Neuronal stem cell (in vitro differentiated cells): Measurements from ENCODE around the gene IRGC.

Experiments
- DNase-seq: peaks from one replicate; pipeline ENCODE4 v3.0.0-alpha.2; 2013; ENCODE audit warnings: low spot score
- H2AFZ ChIP-seq: one replicate; pipeline ENCODE4 v1.6.1; 2013; ENCODE audit warnings: mild to moderate bottlenecking, low read length, inconsistent platforms
- H2AK5ac ChIP-seq: 2 replicates; pipeline ENCODE4 v1.6.1; 2013; ENCODE audit warnings: low read depth, mild to moderate bottlenecking, inconsistent platforms, low read length, moderate library complexity, mixed read lengths
- H2BK120ac ChIP-seq: 2 replicates; pipeline ENCODE4 v1.6.1; 2013; ENCODE audit warnings: low read depth, mild to moderate bottlenecking, inconsistent platforms, low read length, moderate library complexity, mixed read lengths
- H2BK12ac ChIP-seq: one replicate; pipeline ENCODE4 v1.6.1; 2013; ENCODE audit warnings: low read length, inconsistent platforms
- H2BK15ac ChIP-seq: 2 replicates; pipeline ENCODE4 v1.6.1; 2013; ENCODE audit warnings: mild to moderate bottlenecking, low read length, inconsistent platforms, mixed read lengths
- H2BK5ac ChIP-seq: one replicate; pipeline ENCODE4 v1.6.1; 2013; ENCODE audit warnings: inconsistent platforms, mild to moderate bottlenecking, low read length, moderate library complexity
- H3K14ac ChIP-seq: one replicate; pipeline ENCODE4 v1.6.1; 2013; ENCODE audit warnings: low read length, inconsistent platforms
- H3K18ac ChIP-seq: 2 replicates; pipeline ENCODE4 v1.6.1; 2013; ENCODE audit warnings: low read length, inconsistent platforms
- H3K23ac ChIP-seq: 2 replicates; pipeline ENCODE4 v1.6.1; 2013; ENCODE audit warnings: low read depth, mild to moderate bottlenecking, mixed read lengths, low read length, inconsistent platforms; ENCODE audit not compliant: poor library complexity
- H3K27ac ChIP-seq: replicated peaks from 3 replicates; pipeline ENCODE4 v1.5.1; 2013; ENCODE audit warnings: low read length, inconsistent platforms
- H3K27me3 ChIP-seq, 3 experiments: 2 replicates each; pipeline ENCODE4 v1.6.1; 2013; ENCODE audit warnings: low read length in 3 of 3, mild to moderate bottlenecking in 2 of 3, inconsistent platforms in 1 of 3, low read depth in 1 of 3, mixed read lengths in 1 of 3, moderate library complexity in 1 of 3; ENCODE audit not compliant: control insufficient read depth in 3 of 3, insufficient read depth in 3 of 3
- H3K36me3 ChIP-seq, 2 donors: replicated peaks in 1 of 2; 2 replicates each; pipeline ENCODE4 v1.6.1; 2013; ENCODE audit warnings: low read length in 2 of 2; ENCODE audit not compliant: control insufficient read depth in 2 of 2, insufficient read depth in 2 of 2
- H3K4ac ChIP-seq: 2 replicates; pipeline ENCODE4 v1.6.1; 2013; ENCODE audit warnings: inconsistent platforms, mild to moderate bottlenecking, low read length, moderate library complexity
- H3K4me1 ChIP-seq, 2 donors: 1 replicate in 1 of 2; 2 replicates in 1 of 2; pipeline ENCODE4 v1.6.1; 2013; ENCODE audit warnings: low read length in 2 of 2, low read depth in 1 of 2; ENCODE audit not compliant: control insufficient read depth in 2 of 2, insufficient read depth in 1 of 2
- H3K4me2 ChIP-seq: one replicate; pipeline ENCODE4 v1.6.1; 2013; ENCODE audit warnings: mild to moderate bottlenecking, low read length, inconsistent platforms; ENCODE audit not compliant: insufficient read depth, poor library complexity, severe bottlenecking
- H3K4me3 ChIP-seq, 2 donors: 2 replicates each; pipeline ENCODE4 v1.5.1; 2013; ENCODE audit warnings: low read length in 2 of 2, mild to moderate bottlenecking in 2 of 2, inconsistent platforms in 1 of 2, moderate library complexity in 1 of 2
- H3K79me1 ChIP-seq: one replicate; pipeline ENCODE4 v1.6.1; 2013; ENCODE audit warnings: low read depth, mild to moderate bottlenecking, inconsistent platforms, low read length, moderate library complexity
- H3K9ac ChIP-seq: one replicate; pipeline ENCODE4 v1.6.1; 2013; ENCODE audit warnings: mild to moderate bottlenecking, low read depth, low read length, inconsistent platforms; ENCODE audit not compliant: poor library complexity
- H3K9me3 ChIP-seq, 2 donors: replicated peaks in 1 of 2; 2 replicates each; pipeline versions ENCODE3 to v1.6.1; 2013; ENCODE audit warnings: low read length in 2 of 2, mild to moderate bottlenecking in 2 of 2, inconsistent platforms in 1 of 2, low read depth in 1 of 2, mixed read lengths in 1 of 2, moderate library complexity in 1 of 2; ENCODE audit not compliant: control insufficient read depth in 2 of 2, insufficient read depth in 1 of 2
- H4K8ac ChIP-seq: one replicate; pipeline ENCODE4 v1.6.1; 2013; ENCODE audit warnings: low read depth, mild to moderate bottlenecking, inconsistent platforms, low read length, moderate library complexity
- H4K91ac ChIP-seq: one replicate; pipeline ENCODE4 v1.6.1; 2013; ENCODE audit warnings: low read length, low read depth, mild to moderate bottlenecking, inconsistent platforms; ENCODE audit not compliant: poor library complexity
- WGBS, 2 donors: extraction: QIAGEN DNeasy Blood & Tissue Kit; methylation state at CpG; one replicate each; pipeline ENCODE4 v1.1.7; 2013; ENCODE audit warnings: missing lambda C conversion rate in 2 of 2, mixed read lengths in 1 of 2; ENCODE audit not compliant: insufficient read length in 2 of 2, insufficient replicate concordance in 1 of 2; ENCODE audit errors: extremely low coverage in 2 of 2; 5-methylcytosine and 5-hydroxymethylcytosine counted together

Gene IRGC

GRCh38 chr19:43735013-43735412 lies 19.1 kb downstream of the IRGC start:
- H2BK12ac ChIP-seq = no peak overlapping the region
- H3K9me3 ChIP-seq = no peaks in the 10 kb centered on the region
- no peak for DNase-seq
- no peak overlapping the region for H2BK5ac ChIP-seq
- no peak overlapping the region for H3K4me3 ChIP-seq
- peaks cover 0 to 2% (median 0%) of the 10 kb centered on the region in 3 experiments for H3K27me3 ChIP-seq
- no peak overlapping the region for H3K14ac ChIP-seq
- no peak overlapping the region for H2BK120ac ChIP-seq
- H3K18ac ChIP-seq = no peak overlapping the region
- H3K4ac ChIP-seq = no peak overlapping the region
- H3K4me2 ChIP-seq = no peak overlapping the region
- H3K36me3 ChIP-seq = peaks cover 50 to 96% of the 10 kb centered on the region in 2 donors
- H3K23ac ChIP-seq = no peak overlapping the region
- no peak overlapping the region for H4K8ac ChIP-seq
- H3K9ac ChIP-seq = no peak overlapping the region
- no peak overlapping the region for H2AFZ ChIP-seq
- H2BK15ac ChIP-seq = no peak overlapping the region
- H4K91ac ChIP-seq = no peak overlapping the region
- no peak overlapping the region for H2AK5ac ChIP-seq
- no peak overlapping the region for H3K27ac ChIP-seq
- no CpG with 5 or more reads among the region's 6 CpGs for WGBS, 2 donors
- no peaks in the 10 kb centered on the region for H3K4me1 ChIP-seq
- H3K79me1 ChIP-seq = peaks cover 2% of the 10 kb centered on the region

DNA sequence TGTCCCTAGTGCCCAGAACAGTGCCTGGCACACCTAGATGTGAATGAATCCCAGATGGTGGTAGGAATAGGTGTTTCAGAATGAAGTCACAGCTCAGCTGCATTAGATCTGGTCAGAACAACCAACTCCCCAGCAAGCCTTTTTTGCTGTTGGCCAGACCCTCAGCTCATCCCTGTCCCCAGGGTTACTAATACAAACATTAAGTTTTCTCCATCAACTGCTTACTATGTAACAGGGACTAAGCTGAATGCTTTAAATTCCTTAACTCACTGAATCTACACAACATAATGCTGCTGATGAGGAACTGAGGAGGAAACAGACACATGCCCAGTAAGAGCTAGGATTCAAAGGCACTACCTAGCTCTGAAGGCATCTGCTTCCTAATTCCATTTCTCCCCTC lies 20.1 kb downstream of the IRGC start:
- DNase-seq = no peak
- Histone ChIP-seq H3K9ac (no peak overlapping the region), H3K14ac (no peak overlapping the region), H2BK120ac (no peak overlapping the region), H3K4me2 (no peak overlapping the region), H4K91ac (no peak overlapping the region), H3K18ac (no peak overlapping the region), H3K36me3 (peaks cover 56 to 98% of the 10 kb centered on the region in 2 donors), H2BK5ac (no peak overlapping the region), H3K4ac (no peak overlapping the region), H4K8ac (no peak overlapping the region), H2BK12ac (no peak overlapping the region), H2AK5ac (no peak overlapping the region), H3K27me3 (peaks cover 0 to 2% (median 0%) of the 10 kb centered on the region in 3 experiments), H3K4me1 (no peaks in the 10 kb centered on the region), H2AFZ (no peak overlapping the region), H3K4me3 (no peak overlapping the region), H3K27ac (no peak overlapping the region), H2BK15ac (no peak overlapping the region), H3K23ac (no peak overlapping the region), H3K9me3 (no peaks in the 10 kb centered on the region), H3K79me1 (peaks cover 2% of the 10 kb centered on the region)

GRCh38 chr19:43738780-43739211 lies 22.9 kb downstream of the IRGC start:
- no peak overlapping the region for H2BK15ac ChIP-seq
- WGBS, 2 donors = no CpG with 5 or more reads among the region's 5 CpGs
- H3K23ac ChIP-seq = no peak overlapping the region
- H3K79me1 ChIP-seq = peaks cover 2% of the 10 kb centered on the region
- no peak overlapping the region for H2AFZ ChIP-seq
- no peak overlapping the region for H2BK5ac ChIP-seq
- H3K27me3 ChIP-seq = peaks cover 0 to 2% (median 0%) of the 10 kb centered on the region in 3 experiments
- no peaks in the 10 kb centered on the region for H3K9me3 ChIP-seq
- H3K4me1 ChIP-seq = no peaks in the 10 kb centered on the region
- no peak overlapping the region for H2BK120ac ChIP-seq
- H3K4me3 ChIP-seq = no peak overlapping the region
- H3K4ac ChIP-seq = no peak overlapping the region
- H3K36me3 ChIP-seq = peaks cover 48 to 98% of the 10 kb centered on the region in 2 donors
- H4K91ac ChIP-seq = no peak overlapping the region
- no peak overlapping the region for H2BK12ac ChIP-seq
- H3K27ac ChIP-seq = no peak overlapping the region
- H3K18ac ChIP-seq = no peak overlapping the region
- H3K9ac ChIP-seq = no peak overlapping the region
- H3K4me2 ChIP-seq = no peak overlapping the region
- H3K14ac ChIP-seq = no peak overlapping the region
- no peak overlapping the region for H4K8ac ChIP-seq
- H2AK5ac ChIP-seq = no peak overlapping the region
- no peak for DNase-seq

DNA sequence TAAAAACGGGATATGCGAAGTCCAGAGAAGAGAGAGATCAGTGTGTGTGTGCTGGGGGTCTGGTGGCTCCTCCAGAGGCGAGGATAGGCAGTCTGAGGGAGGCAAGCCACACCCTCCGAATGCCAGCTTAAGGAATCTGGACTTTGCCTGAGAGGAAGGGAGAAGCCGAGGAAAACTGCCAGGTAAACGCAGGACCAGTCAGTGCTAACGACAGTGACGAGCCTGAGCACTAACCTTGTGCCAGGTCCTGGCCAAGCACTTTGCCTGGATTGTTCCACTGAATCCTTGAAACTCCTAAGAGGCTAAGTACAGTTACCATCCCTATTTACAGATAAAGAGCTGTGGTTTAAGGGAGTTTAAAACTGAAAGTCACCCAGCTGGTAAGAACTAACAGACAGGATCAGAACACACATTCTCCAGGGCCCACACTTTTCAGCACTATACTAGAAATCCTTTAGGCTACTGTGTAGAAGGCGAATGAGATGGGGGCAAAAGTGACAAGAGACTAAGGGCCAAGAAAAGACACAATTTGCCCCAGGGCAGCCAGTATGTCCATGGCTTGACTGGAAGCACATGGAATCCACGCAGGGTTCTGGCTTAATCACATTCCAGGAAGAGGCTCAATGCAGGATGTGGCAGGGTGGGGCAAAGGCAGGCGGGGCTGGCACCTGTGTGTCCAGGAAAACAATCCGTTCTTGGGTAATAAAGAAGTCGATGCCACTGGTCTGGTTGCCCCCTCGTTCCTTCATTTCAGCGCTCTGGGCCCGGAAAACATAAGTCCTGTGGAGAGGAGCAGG lies 23.8 kb downstream of the IRGC start:
- H3K4ac ChIP-seq = no peak overlapping the region
- no peaks in the 10 kb centered on the region for H3K9me3 ChIP-seq
- H4K91ac ChIP-seq = no peak overlapping the region
- no peak overlapping the region for H3K23ac ChIP-seq
- no peak overlapping the region for H2BK15ac ChIP-seq
- no peak overlapping the region for H2BK5ac ChIP-seq
- no peak overlapping the region for H3K18ac ChIP-seq
- no peak overlapping the region for H2AK5ac ChIP-seq
- H3K4me2 ChIP-seq = no peak overlapping the region
- no peaks in the 10 kb centered on the region for H3K4me1 ChIP-seq
- no peak overlapping the region for H3K14ac ChIP-seq
- no peak overlapping the region for H3K27ac ChIP-seq
- WGBS, 2 donors = no CpG with 5 or more reads among the region's 16 CpGs
- no peak for DNase-seq
- H2BK12ac ChIP-seq = no peak overlapping the region
- H2BK120ac ChIP-seq = no peak overlapping the region
- H3K27me3 ChIP-seq = peaks cover 0 to 2% (median 0%) of the 10 kb centered on the region in 3 experiments
- no peak overlapping the region for H4K8ac ChIP-seq
- H3K4me3 ChIP-seq = no peak overlapping the region
- peaks cover 2% of the 10 kb centered on the region for H3K79me1 ChIP-seq
- H3K36me3 ChIP-seq = peaks cover 53 to 98% of the 10 kb centered on the region in 2 donors
- H3K9ac ChIP-seq = no peak overlapping the region
- no peak overlapping the region for H2AFZ ChIP-seq
